A673 (cell line): ENCODE results near the gene TNRC6C. TPM values are rescaled to one million over a fixed set of nuclear protein-coding genes. Genes with fewer than 3 reads are reported as not detected.

Experiments
- BruUV-seq: library from RNA; stranded (reverse); fragments of 400-500 nt; replicated peaks from 2 replicates; lab custom pipeline; 2021; lab: Mats Ljungman, UMichigan
- CTCF ChIA-PET: fragments of 300-600 bp; sonication (Branson Sonifier 250); formaldehyde crosslinking; loops from one replicate; lab custom pipeline; 2022; ENCODE audit warnings: antibody characterized with exemption; lab: Charles Lee
- POLR2A ChIA-PET: fragments of 300-600 bp; sonication (Branson Sonifier 250); formaldehyde crosslinking; loops from one replicate; lab custom pipeline; 2022; ENCODE audit warnings: antibody characterized with exemption; ENCODE audit not compliant: low non-redundant PET; lab: Charles Lee
- DNase-seq: peaks from one replicate; pipeline ENCODE4 v3.0.0-alpha.2; 2015; ENCODE audit warnings: low spot score
- H3K27ac ChIP-seq: fragments of 200-600 bp; sonication (generic); 2 replicates; pipeline ENCODE4 v1.5.1; 2016; ENCODE audit warnings: mixed run types, low read depth, mild to moderate bottlenecking, mixed read lengths, antibody characterized with exemption, low read length; ENCODE audit not compliant: poor library complexity, severe bottlenecking
- H3K27me3 ChIP-seq: fragments of 200-600 bp; sonication (generic); replicated peaks from 2 replicates; pipeline ENCODE4 v1.6.1; 2017; ENCODE audit warnings: mixed run types, low read depth, mild to moderate bottlenecking, mixed read lengths, antibody characterized with exemption, low read length; ENCODE audit not compliant: insufficient read depth, poor library complexity
- H3K36me3 ChIP-seq: fragments of 200-600 bp; sonication (generic); 2 replicates; pipeline ENCODE4 v1.6.1; 2016; ENCODE audit warnings: mixed run types, mild to moderate bottlenecking, mixed read lengths, antibody characterized with exemption, low read length; ENCODE audit not compliant: insufficient read depth, poor library complexity, severe bottlenecking
- H3K4me1 ChIP-seq: fragments of 200-600 bp; sonication (generic); 2 replicates; pipeline ENCODE4 v1.6.1; 2017; ENCODE audit warnings: mixed run types, mild to moderate bottlenecking, mixed read lengths, antibody characterized with exemption, low read length; ENCODE audit not compliant: insufficient read depth, poor library complexity, severe bottlenecking
- H3K4me3 ChIP-seq: fragments of 200-600 bp; sonication (generic); 2 replicates; pipeline ENCODE4 v1.5.1; 2016; ENCODE audit warnings: low read depth, mixed run types, mild to moderate bottlenecking, mixed read lengths, low read length; ENCODE audit not compliant: poor library complexity, severe bottlenecking
- H3K9me3 ChIP-seq: fragments of 200-600 bp; sonication (generic); 2 replicates; pipeline ENCODE4 v1.6.1; 2016; ENCODE audit warnings: mixed run types, low read depth, mild to moderate bottlenecking, mixed read lengths, antibody characterized with exemption, low read length; ENCODE audit not compliant: poor library complexity, severe bottlenecking
- CTCF ChIP-seq: fragments of 300-800, 200-600 bp; sonication (generic); conservative IDR thresholded peaks from 2 replicates; pipeline ENCODE4 v1.5.1; 2017; ENCODE audit warnings: low read depth, mild to moderate bottlenecking, antibody characterized with exemption, low read length, moderate library complexity, mixed read lengths
- EZH2 ChIP-seq: fragments of 200-600 bp; sonication (generic); IDR thresholded peaks from 2 replicates; pipeline ENCODE4 v1.6.1; 2017; ENCODE audit warnings: borderline replicate concordance, low read depth, mild to moderate bottlenecking, mixed read lengths, antibody characterized with exemption, low read length; ENCODE audit not compliant: poor library complexity, severe bottlenecking
- intact Hi-C: fragments of 100-400 bp; cut with micrococcal nuclease; formaldehyde crosslinking; loops from one replicate; pipeline ENCODE4 v1.10.0; 2022; ENCODE audit not compliant: unreplicated experiment
- total RNA-seq: library from RNA; stranded (reverse); gene quantifications from 2 replicates; pipeline ENCODE4 v1.2.3, GENCODE V29; 2021

The TNRC6C gene
- total RNA-seq, 1 experiment from 2014 or later: 26.7 TPM

GRCh38 chr17:78027121-78027520 is 68.6 kb downstream of the TNRC6C start:
- BruUV-seq: no TSS peak
- no peaks in the 10 kb centered on the region for H3K36me3 ChIP-seq
- no peak overlapping the region for H3K27ac ChIP-seq
- no peaks in the 10 kb centered on the region for H3K27me3 ChIP-seq
- no peak for DNase-seq
- no peak for TF ChIP-seq CTCF
- TF ChIP-seq EZH2: no peak
- intact Hi-C loops: no loop called here
- no peaks in the 10 kb centered on the region for H3K9me3 ChIP-seq
- H3K4me1 ChIP-seq: no peaks in the 10 kb centered on the region
- CTCF ChIA-PET: no interaction called here
- POLR2A ChIA-PET: no interaction called here
- H3K4me3 ChIP-seq: no peak overlapping the region

- H3K27ac ChIP-seq: no peak overlapping the region
- TF ChIP-seq EZH2 (no peak), CTCF (no peak)
- intact Hi-C loops: no loop called here
- H3K36me3 ChIP-seq: no peaks in the 10 kb centered on the region
- peaks cover 7% of the 10 kb centered on the region for H3K4me1 ChIP-seq
- no peak overlapping the region for H3K4me3 ChIP-seq
- CTCF ChIA-PET: no interaction called here
- no peak for DNase-seq
- no TSS peak for BruUV-seq
- no peaks in the 10 kb centered on the region for H3K9me3 ChIP-seq
- POLR2A ChIA-PET: no interaction called here
- H3K27me3 ChIP-seq: no peaks in the 10 kb centered on the region
Observed at GRCh38 chr17:78029697-78030096, 71.2 kb downstream of the TNRC6C start.

- no TSS peak for BruUV-seq
- no peak for TF ChIP-seq EZH2
- TF ChIP-seq CTCF: no peak
- intact Hi-C loops: no loop called here
- ChIA-PET POLR2A (interaction anchor here (0.6 to 0.8 kb wide), 2 partner anchors 14 to 73 kb away, joined by 3 to 4 read pairs; partner anchors contain the start of gene TNRC6C), CTCF (interaction anchor here (0.5 kb wide), 1 partner anchor 11 kb away, joined by 4 read pairs; no protein-coding TSS in a partner anchor)
- peaks cover 5% of the 10 kb centered on the region for H3K36me3 ChIP-seq
- H3K27me3 ChIP-seq: no peaks in the 10 kb centered on the region
- no peak for DNase-seq
- H3K9me3 ChIP-seq: no peaks in the 10 kb centered on the region
- H3K4me3 ChIP-seq: no peak overlapping the region
- no peak overlapping the region for H3K27ac ChIP-seq
- H3K4me1 ChIP-seq: peaks cover 7% of the 10 kb centered on the region
Observed at GRCh38 chr17:78031435-78031834, 72.9 kb downstream of the TNRC6C start.
